ENCODE results near the gene SYTL3. TPM values are rescaled to one million over a fixed set of nuclear protein-coding genes. Genes with fewer than 3 reads are reported as not detected.

The SYTL3 gene
- total RNA-seq, 1 experiment from 2014 or later = 0.28 TPM

DNA sequence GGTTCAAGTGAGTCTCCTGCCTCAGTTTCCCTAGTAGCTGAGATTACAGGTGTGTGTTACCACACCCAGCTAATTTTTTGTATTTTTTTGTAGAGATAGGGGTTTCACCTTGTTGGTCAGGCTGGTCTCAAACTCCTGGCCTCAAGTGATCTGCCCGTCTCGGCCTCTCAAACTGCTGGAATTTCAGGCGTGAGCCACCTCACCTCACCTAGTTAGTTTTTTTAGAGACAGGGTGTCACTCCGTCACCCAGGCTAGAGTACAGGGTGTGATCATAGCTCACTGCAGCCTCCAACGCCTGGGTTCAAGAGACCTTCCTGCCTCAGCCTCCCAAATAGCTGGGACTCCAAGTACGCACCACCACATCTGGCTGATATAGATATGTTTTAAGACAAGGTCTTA lies 22.9 kb downstream of the SYTL3 start (continued):
- TF ChIP-seq PRDM15 (CRISPR knock-in tag; IDR thresholded peaks at IDR 0.05) (no peak), ELF4 (CRISPR knock-in tag; IDR thresholded peaks at IDR 0.05; ENCODE audit: low read depth) (no peak), MXD4 (CRISPR knock-in tag; IDR thresholded peaks at IDR 0.05; ENCODE audit: borderline replicate concordance) (no peak), ATF3 (CRISPR knock-in tag; conservative IDR thresholded peaks at IDR 0.05) (no peak), EMX1 (CRISPR knock-in tag; IDR thresholded peaks at IDR 0.05) (no peak), NR3C1 (CRISPR knock-in tag; conservative IDR thresholded peaks at IDR 0.05; ENCODE audit: low read depth) (no peak), TCF7 (CRISPR knock-in tag; IDR thresholded peaks at IDR 0.05; ENCODE audit: low read depth) (no peak), SMAD3 (CRISPR knock-in tag; IDR thresholded peaks at IDR 0.05; ENCODE audit: borderline replicate concordance) (no peak), CBFB (CRISPR knock-in tag; IDR thresholded peaks at IDR 0.05; ENCODE audit: low read depth) (no peak), SP1 (CRISPR knock-in tag; conservative IDR thresholded peaks at IDR 0.05) (no peak), ESRRA (CRISPR knock-in tag; IDR thresholded peaks at IDR 0.05; ENCODE audit: borderline replicate concordance) (no peak), OVOL2 (CRISPR knock-in tag; IDR thresholded peaks at IDR 0.05; ENCODE audit: borderline replicate concordance) (no peak), ZMAT4 (CRISPR knock-in tag; IDR thresholded peaks at IDR 0.05) (no peak), ZNF281 (CRISPR knock-in tag; IDR thresholded peaks at IDR 0.05) (no peak)

- H3K27ac Mint-ChIP-seq = no peak overlapping the region
- H3K27me3 Mint-ChIP-seq (ENCODE audit: low read depth) = no peaks in the 10 kb centered on the region
- DNase-seq (ENCODE audit: low spot score) (no peak), ATAC-seq (no peak)
- ChIA-PET CTCF (interaction anchor here (0.8 to 4.5 kb wide), 5 partner anchors 15 to 44 kb away, joined by 3 to 14 read pairs (median 4); no protein-coding TSS in a partner anchor), POLR2A (no interaction called here)
- H3K4me3 Mint-ChIP-seq = no peak overlapping the region
- H3K9me3 Mint-ChIP-seq = no peaks in the 10 kb centered on the region
- no peaks in the 10 kb centered on the region for H3K36me3 Mint-ChIP-seq
- peaks cover 10% of the 10 kb centered on the region for H3K4me1 Mint-ChIP-seq
- TF ChIP-seq FOXP1 (CRISPR knock-in tag; IDR thresholded peaks at IDR 0.05; ENCODE audit: borderline replicate concordance) (no peak), PRDM15 (CRISPR knock-in tag; IDR thresholded peaks at IDR 0.05) (no peak), ZNF263 (CRISPR knock-in tag; IDR thresholded peaks at IDR 0.05; ENCODE audit: low read depth) (no peak), SMAD3 (CRISPR knock-in tag; IDR thresholded peaks at IDR 0.05; ENCODE audit: borderline replicate concordance) (no peak), HMGA2 (CRISPR knock-in tag; IDR thresholded peaks at IDR 0.05) (no peak), NR1H2 (CRISPR knock-in tag; IDR thresholded peaks at IDR 0.05) (no peak), ZSCAN18 (CRISPR knock-in tag; IDR thresholded peaks at IDR 0.05) (no peak)
- TF ChIP-seq, protein P1, sequence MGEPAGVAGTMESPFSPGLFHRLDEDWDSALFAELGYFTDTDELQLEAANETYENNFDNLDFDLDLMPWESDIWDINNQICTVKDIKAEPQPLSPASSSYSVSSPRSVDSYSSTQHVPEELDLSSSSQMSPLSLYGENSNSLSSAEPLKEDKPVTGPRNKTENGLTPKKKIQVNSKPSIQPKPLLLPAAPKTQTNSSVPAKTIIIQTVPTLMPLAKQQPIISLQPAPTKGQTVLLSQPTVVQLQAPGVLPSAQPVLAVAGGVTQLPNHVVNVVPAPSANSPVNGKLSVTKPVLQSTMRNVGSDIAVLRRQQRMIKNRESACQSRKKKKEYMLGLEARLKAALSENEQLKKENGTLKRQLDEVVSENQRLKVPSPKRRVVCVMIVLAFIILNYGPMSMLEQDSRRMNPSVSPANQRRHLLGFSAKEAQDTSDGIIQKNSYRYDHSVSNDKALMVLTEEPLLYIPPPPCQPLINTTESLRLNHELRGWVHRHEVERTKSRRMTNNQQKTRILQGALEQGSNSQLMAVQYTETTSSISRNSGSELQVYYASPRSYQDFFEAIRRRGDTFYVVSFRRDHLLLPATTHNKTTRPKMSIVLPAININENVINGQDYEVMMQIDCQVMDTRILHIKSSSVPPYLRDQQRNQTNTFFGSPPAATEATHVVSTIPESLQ (CRISPR knock-in tag; IDR thresholded peaks at IDR 0.05) = no peak
Measured at GRCh38 chr6:158674342-158675131, 24.7 kb downstream of the SYTL3 start.

Measured in WTC11 (cell line).